Measurements from ENCODE around the gene CTSZ.

GRCh38 chr20:59007665-59008511 lies 834 bp upstream of the CTSZ start:
- TF ChIP-seq TOX (CRISPR knock-in tag; IDR thresholded peaks at IDR 0.05; ENCODE audit: borderline replicate concordance) (no peak), CREB5 (CRISPR knock-in tag; IDR thresholded peaks at IDR 0.05; ENCODE audit: low read depth) (no peak), ZNF70 (CRISPR knock-in tag; IDR thresholded peaks at IDR 0.05) (no peak), RARB (CRISPR knock-in tag; IDR thresholded peaks at IDR 0.05) (no peak), ESRRG (CRISPR knock-in tag; IDR thresholded peaks at IDR 0.05) (no peak), ISL1 (CRISPR knock-in tag; IDR thresholded peaks at IDR 0.05) (no peak), TCF4 (CRISPR knock-in tag; IDR thresholded peaks at IDR 0.05; ENCODE audit: borderline replicate concordance) (no peak), SNAI2 (CRISPR knock-in tag; IDR thresholded peaks at IDR 0.05) (no peak), PATZ1 (CRISPR knock-in tag; IDR thresholded peaks at IDR 0.05; ENCODE audit: borderline replicate concordance) (no peak), GLIS3 (CRISPR knock-in tag; IDR thresholded peaks at IDR 0.05) (no peak), ZC3H10 (CRISPR knock-in tag; IDR thresholded peaks at IDR 0.05) (no peak), PPARA (CRISPR knock-in tag; IDR thresholded peaks at IDR 0.05; ENCODE audit: borderline replicate concordance) (no peak)

All from SK-N-SH treated with all-trans-retinoic acid at 6 μM for 48 hours (cell line).